AG04449 (cell line): ENCODE results near the gene GFRA1.

Source experiments
- CTCF ChIA-PET: fragments of 350-600 bp; formaldehyde crosslinking; extraction: SDS; loops from one replicate; lab custom pipeline; 2021; ENCODE audit warnings: antibody characterized with exemption; lab: Yijun Ruan, JAX
- POLR2A ChIA-PET: fragments of 400-600, 350-600 bp; formaldehyde crosslinking; extraction: SDS; loops from one replicate; lab custom pipeline; 2020; ENCODE audit warnings: antibody characterized with exemption, inconsistent platforms; lab: Yijun Ruan, JAX
- DNase-seq: peaks from one replicate; pipeline ENCODE4 v3.0.0-alpha.2; 2010; ENCODE audit warnings: low read depth, low spot score
- H3K4me3 ChIP-seq: 2 replicates; pipeline ENCODE4 v1.5.1; 2011; ENCODE audit warnings: low read depth, mild to moderate bottlenecking, control low read depth, low read length
- TF ChIP-seq, protein P1 (sequence below): IDR thresholded peaks from one replicate; pipeline ENCODE4 v1.5.1; 2011; ENCODE audit warnings: mild to moderate bottlenecking, moderate library complexity, low read length, control low read depth, inconsistent platforms; ENCODE audit not compliant: insufficient read depth; ENCODE audit errors: missing control alignments

The GFRA1 gene

GRCh38 chr10:116007256-116007891 lies 265.6 kb downstream of the GFRA1 start:
- no peak overlapping the region for H3K4me3 ChIP-seq
- ChIA-PET CTCF (no interaction called here), POLR2A (no interaction called here)
- DNase-seq = no peak
- TF ChIP-seq, protein P1, sequence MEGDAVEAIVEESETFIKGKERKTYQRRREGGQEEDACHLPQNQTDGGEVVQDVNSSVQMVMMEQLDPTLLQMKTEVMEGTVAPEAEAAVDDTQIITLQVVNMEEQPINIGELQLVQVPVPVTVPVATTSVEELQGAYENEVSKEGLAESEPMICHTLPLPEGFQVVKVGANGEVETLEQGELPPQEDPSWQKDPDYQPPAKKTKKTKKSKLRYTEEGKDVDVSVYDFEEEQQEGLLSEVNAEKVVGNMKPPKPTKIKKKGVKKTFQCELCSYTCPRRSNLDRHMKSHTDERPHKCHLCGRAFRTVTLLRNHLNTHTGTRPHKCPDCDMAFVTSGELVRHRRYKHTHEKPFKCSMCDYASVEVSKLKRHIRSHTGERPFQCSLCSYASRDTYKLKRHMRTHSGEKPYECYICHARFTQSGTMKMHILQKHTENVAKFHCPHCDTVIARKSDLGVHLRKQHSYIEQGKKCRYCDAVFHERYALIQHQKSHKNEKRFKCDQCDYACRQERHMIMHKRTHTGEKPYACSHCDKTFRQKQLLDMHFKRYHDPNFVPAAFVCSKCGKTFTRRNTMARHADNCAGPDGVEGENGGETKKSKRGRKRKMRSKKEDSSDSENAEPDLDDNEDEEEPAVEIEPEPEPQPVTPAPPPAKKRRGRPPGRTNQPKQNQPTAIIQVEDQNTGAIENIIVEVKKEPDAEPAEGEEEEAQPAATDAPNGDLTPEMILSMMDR = no peak
